GM23338 (cell line): ENCODE results near the gene EXTL1.

ENCODE experiments used
- CREB1 ChIP-seq: fragments of 250-450 bp; sonication (Bioruptor Pico); IDR thresholded peaks from 2 replicates; pipeline ENCODE4 v1.5.0; 2020; ENCODE audit warnings: low read depth, mild to moderate bottlenecking, moderate library complexity
- POLR2AphosphoS5 ChIP-seq: IDR thresholded peaks from 2 replicates; pipeline ENCODE4 v1.6.1; 2016; ENCODE audit warnings: antibody characterized with exemption, low read depth
- TF ChIP-seq, protein P1 (sequence below): IDR thresholded peaks from one replicate; pipeline ENCODE4 v1.6.1; 2018; ENCODE audit warnings: antibody characterized with exemption; ENCODE audit not compliant: unreplicated experiment
- TF ChIP-seq, protein P2 (sequence below), 2 experiments: fragments of 200-600 bp in 1 of 2; sonication (generic) in 1 of 2; conservative IDR thresholded peaks; 2 replicates each; pipeline versions ENCODE4 v1.5.1 to v1.6.1; 2016 to 2017; ENCODE audit warnings: antibody characterized with exemption in 2 of 2, low read depth in 2 of 2, mild to moderate bottlenecking in 2 of 2, moderate library complexity in 1 of 2

DNA sequence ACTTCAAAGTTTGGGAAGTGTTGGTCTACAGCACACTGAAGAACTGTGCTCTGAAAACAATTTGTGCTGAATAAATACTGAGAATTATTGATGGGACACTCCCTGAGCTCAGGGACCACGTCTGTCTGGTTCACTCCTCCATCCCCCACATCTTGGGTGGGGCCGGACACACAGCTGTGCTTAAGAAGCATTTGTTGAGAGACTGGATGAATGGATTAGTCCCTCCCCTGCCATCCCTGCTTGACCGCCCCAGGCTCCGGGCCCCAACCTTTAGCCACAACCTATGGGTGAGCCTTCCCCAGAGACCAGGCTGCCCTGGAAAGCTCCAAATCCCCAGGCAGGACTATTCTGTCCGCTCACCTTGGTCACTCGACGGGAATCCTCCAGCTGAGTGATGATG, 38.3 kb downstream of the EXTL1 start:
- TF ChIP-seq, protein P1, sequence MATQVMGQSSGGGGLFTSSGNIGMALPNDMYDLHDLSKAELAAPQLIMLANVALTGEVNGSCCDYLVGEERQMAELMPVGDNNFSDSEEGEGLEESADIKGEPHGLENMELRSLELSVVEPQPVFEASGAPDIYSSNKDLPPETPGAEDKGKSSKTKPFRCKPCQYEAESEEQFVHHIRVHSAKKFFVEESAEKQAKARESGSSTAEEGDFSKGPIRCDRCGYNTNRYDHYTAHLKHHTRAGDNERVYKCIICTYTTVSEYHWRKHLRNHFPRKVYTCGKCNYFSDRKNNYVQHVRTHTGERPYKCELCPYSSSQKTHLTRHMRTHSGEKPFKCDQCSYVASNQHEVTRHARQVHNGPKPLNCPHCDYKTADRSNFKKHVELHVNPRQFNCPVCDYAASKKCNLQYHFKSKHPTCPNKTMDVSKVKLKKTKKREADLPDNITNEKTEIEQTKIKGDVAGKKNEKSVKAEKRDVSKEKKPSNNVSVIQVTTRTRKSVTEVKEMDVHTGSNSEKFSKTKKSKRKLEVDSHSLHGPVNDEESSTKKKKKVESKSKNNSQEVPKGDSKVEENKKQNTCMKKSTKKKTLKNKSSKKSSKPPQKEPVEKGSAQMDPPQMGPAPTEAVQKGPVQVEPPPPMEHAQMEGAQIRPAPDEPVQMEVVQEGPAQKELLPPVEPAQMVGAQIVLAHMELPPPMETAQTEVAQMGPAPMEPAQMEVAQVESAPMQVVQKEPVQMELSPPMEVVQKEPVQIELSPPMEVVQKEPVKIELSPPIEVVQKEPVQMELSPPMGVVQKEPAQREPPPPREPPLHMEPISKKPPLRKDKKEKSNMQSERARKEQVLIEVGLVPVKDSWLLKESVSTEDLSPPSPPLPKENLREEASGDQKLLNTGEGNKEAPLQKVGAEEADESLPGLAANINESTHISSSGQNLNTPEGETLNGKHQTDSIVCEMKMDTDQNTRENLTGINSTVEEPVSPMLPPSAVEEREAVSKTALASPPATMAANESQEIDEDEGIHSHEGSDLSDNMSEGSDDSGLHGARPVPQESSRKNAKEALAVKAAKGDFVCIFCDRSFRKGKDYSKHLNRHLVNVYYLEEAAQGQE = no peak
- TF ChIP-seq CREB1 (CRISPR knock-in tag) = no peak
- TF ChIP-seq, protein P2, sequence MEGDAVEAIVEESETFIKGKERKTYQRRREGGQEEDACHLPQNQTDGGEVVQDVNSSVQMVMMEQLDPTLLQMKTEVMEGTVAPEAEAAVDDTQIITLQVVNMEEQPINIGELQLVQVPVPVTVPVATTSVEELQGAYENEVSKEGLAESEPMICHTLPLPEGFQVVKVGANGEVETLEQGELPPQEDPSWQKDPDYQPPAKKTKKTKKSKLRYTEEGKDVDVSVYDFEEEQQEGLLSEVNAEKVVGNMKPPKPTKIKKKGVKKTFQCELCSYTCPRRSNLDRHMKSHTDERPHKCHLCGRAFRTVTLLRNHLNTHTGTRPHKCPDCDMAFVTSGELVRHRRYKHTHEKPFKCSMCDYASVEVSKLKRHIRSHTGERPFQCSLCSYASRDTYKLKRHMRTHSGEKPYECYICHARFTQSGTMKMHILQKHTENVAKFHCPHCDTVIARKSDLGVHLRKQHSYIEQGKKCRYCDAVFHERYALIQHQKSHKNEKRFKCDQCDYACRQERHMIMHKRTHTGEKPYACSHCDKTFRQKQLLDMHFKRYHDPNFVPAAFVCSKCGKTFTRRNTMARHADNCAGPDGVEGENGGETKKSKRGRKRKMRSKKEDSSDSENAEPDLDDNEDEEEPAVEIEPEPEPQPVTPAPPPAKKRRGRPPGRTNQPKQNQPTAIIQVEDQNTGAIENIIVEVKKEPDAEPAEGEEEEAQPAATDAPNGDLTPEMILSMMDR (conservative IDR thresholded peaks at IDR 0.05; ENCODE audit: low read depth in 2 of 2) = no peak
- no peak for TF ChIP-seq POLR2AphosphoS5
